Heart right ventricle (tissue), 16 donors: Measurements from ENCODE around the gene MGST3. TPM values are rescaled to one million over a fixed set of nuclear protein-coding genes. Genes with fewer than 3 reads are reported as not detected.
A peak's percentile ranks its signal among the peaks of the same experiment; 100 is the strongest.
"Not testable (repeated sequence)": the region's sequence is repeated elsewhere in the genome, so short reads cannot be mapped to it uniquely, and the experiment has no call there.

Experiments
- ATAC-seq, 8 donors: fragments of 200-7000 bp; cut with Tn5 transposase; one replicate each; pipeline ENCODE4 v1.9.1; 2020; ENCODE audit warnings: mild to moderate bottlenecking in 8 of 8, moderate library complexity in 8 of 8, moderate number of reproducible peaks in 1 of 8
- DNase-seq, 2 donors: peaks; one replicate each; pipeline ENCODE4 v3.0.0-alpha.2; 2020
- H3K27ac ChIP-seq, 10 donors: fragments of 200-600 bp; sonication (generic) in 2 of 10; one replicate each; pipeline versions ENCODE4 v1.5.0 to v1.8.0; 2020 to 2022; ENCODE audit warnings: mild to moderate bottlenecking in 3 of 10
- H3K27me3 ChIP-seq, 7 donors: fragments of 200-600 bp; one replicate each; pipeline ENCODE4 v1.8.0; 2021 to 2022; ENCODE audit warnings: mild to moderate bottlenecking in 2 of 7
- H3K36me3 ChIP-seq, 9 donors: fragments of 200-600 bp; sonication (generic) in 1 of 9; one replicate each; pipeline versions ENCODE4 v1.5.0 to v1.8.0; 2020 to 2022; ENCODE audit warnings: mild to moderate bottlenecking in 2 of 9
- H3K4me1 ChIP-seq, 9 donors: fragments of 200-600 bp; sonication (generic) in 1 of 9; one replicate each; pipeline versions ENCODE4 v1.5.0 to v1.8.0; 2020 to 2022; ENCODE audit warnings: mild to moderate bottlenecking in 4 of 9
- H3K4me3 ChIP-seq, 10 donors: fragments of 200-600 bp; sonication (generic) in 2 of 10; one replicate each; pipeline versions ENCODE4 v1.5.0 to v1.8.0; 2020 to 2022; ENCODE audit warnings: mild to moderate bottlenecking in 7 of 10, moderate library complexity in 2 of 10
- H3K9me3 ChIP-seq, 11 donors: fragments of 200-600 bp in 10 of 11; sonication (generic) in 2 of 11; one replicate each; pipeline versions ENCODE4 v1.5.0 to v1.8.0; 2013 to 2022; ENCODE audit warnings: mild to moderate bottlenecking in 2 of 11, control low read depth in 1 of 11, moderate library complexity in 1 of 11
- WGBS, 2 donors: extraction: QIAGEN DNeasy Blood & Tissue Kit; methylation state at CpG; one replicate each; pipeline ENCODE4 v1.1.7; 2013; ENCODE audit warnings: inconsistent platforms in 1 of 2; 5-methylcytosine and 5-hydroxymethylcytosine counted together
- intact Hi-C, 10 donors: fragments of 100-400 bp; cut with DNase I; formaldehyde crosslinking; loops; one replicate each; pipeline versions ENCODE4 v1.11.1 to v1.14.2; 2022
- polyA plus RNA-seq, 2 donors: library from polyadenylated mRNA; stranded (reverse); fragments of 200-250 nt; gene quantifications; one replicate each; pipeline ENCODE4 v1.2.3, GENCODE V29; 2013
- total RNA-seq, 10 donors: library from RNA; stranded (reverse); fragmentation: NEBNext Ultra II Directional in 3 of 10; extraction: Animal tissue kit (Norgen Biotek cat#: 25700) in 3 of 10; gene quantifications; one replicate each; pipeline versions ENCODE4 v1.2.1 to v1.2.4, GENCODE V29; 2021 to 2023
- TF ChIP-seq, protein P1 (sequence below), 9 donors: fragments of 200-600 bp; sonication (generic) in 2 of 9; IDR thresholded peaks; one replicate each; pipeline versions ENCODE4 v1.5.0 to v1.8.0; 2021 to 2022; ENCODE audit warnings: antibody characterized with exemption in 9 of 9, mild to moderate bottlenecking in 5 of 9, moderate library complexity in 1 of 9
- donor health status: Arrhythmogenic right ventricular cardiomyopathy.
- donor health status: ischemic (EF 13 %, LVEDD 7.1; RV severe dilation, severe dysfunction).
- donor health status: healthy with polysubstance abuse.
- donor health status: DM: no; HTN: yes; CAD: no.
- donor health status: DM: no; HTN: no; CAD: no.
- donor health status: ischemic (EF 25% LVEDD 6.9; RV normal size, moderate dysfunction).
- donor health status: ischemic (EF 25% LVEDD 5.7; RV mildly dilated, moderate dysfunction).
- donor health status: healthy.
- donor health status: DM: yes; HTN: yes; CAD: no.
- donor health status: Ischemic cardiomyopathy.
- donor health status: ischemic (EF 35%, LVEDD 5.7; RV mildly dilated, moderate dysfunction).
- donor health status: nonischemic (EF 11% LVEDD 7.7; RV severe dilation, severe dysfunction).
- donor health status: DM: yes; HTN: yes; CAD: no.
- donor health status: PGD.
- donor health status: ischemic (EF 29% LVEDD 5.4; RV normal size, mild dysfunction).
- donor health status: nonischemic (EF 23%, LVEDD 6.1; RV moderate dilation, normal function).

MGST3 gene
- total and polyA plus RNA-seq, 12 donors = 425 to 1,002 (median 838) TPM

DNA sequence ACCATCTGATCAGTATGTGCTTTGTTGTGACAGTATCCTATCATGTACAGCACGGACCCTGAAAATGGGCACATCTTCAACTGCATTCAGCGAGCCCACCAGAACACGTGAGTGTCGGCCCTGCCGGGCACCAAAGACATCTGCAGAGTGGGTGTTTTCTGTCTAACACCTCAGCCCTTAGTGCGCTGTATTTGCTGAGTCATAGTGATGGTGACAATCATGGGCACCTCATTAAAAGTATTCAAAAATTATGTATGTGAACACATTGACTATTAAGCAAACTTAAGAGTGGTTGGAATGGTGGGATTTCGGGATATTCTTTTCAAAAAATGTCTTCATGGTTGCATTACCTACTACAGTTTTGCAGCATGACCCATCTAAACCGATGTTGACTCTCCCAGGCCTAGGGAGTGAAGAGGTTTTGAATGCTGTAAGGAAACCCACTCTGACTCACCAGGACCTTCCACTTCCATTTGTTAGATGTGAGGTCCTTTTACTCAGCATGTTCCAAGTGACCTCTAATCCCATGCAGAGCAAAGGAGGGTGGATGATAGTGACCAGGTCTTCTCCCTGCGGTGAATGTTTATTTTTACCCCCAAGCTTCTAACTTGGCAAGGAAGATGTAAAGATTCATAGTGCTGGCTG, 20.1 kb downstream of the MGST3 start:
- no peaks in the 10 kb centered on the region for H3K27me3 ChIP-seq
- ATAC-seq (no peak), DNase-seq (no peak)
- peak overlapping the region in 2 of 10 donors; percentile 8 to 9 for H3K27ac ChIP-seq
- WGBS, 2 donors = 90 to 96% methylated on average over 9 of the region's 9 CpGs
- intact Hi-C loops = no loop called here
- no peak overlapping the region for H3K4me3 ChIP-seq
- peaks cover 0 to 67% (median 42%) of the 10 kb centered on the region in 9 donors for H3K4me1 ChIP-seq
- TF ChIP-seq, protein P1, sequence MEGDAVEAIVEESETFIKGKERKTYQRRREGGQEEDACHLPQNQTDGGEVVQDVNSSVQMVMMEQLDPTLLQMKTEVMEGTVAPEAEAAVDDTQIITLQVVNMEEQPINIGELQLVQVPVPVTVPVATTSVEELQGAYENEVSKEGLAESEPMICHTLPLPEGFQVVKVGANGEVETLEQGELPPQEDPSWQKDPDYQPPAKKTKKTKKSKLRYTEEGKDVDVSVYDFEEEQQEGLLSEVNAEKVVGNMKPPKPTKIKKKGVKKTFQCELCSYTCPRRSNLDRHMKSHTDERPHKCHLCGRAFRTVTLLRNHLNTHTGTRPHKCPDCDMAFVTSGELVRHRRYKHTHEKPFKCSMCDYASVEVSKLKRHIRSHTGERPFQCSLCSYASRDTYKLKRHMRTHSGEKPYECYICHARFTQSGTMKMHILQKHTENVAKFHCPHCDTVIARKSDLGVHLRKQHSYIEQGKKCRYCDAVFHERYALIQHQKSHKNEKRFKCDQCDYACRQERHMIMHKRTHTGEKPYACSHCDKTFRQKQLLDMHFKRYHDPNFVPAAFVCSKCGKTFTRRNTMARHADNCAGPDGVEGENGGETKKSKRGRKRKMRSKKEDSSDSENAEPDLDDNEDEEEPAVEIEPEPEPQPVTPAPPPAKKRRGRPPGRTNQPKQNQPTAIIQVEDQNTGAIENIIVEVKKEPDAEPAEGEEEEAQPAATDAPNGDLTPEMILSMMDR (IDR thresholded peaks at IDR 0.05) = no peak
- no peaks in the 10 kb centered on the region for H3K9me3 ChIP-seq
- H3K36me3 ChIP-seq = peaks cover 0 to 83% (median 52%) of the 10 kb centered on the region in 9 donors

GRCh38 chr1:165658766-165659580, 27.9 kb downstream of the MGST3 start:
- intact Hi-C loops, H3K9me3 ChIP-seq, ATAC-seq, H3K27me3 ChIP-seq, H3K27ac ChIP-seq, H3K4me3 ChIP-seq, DNase-seq: not testable (repeated sequence)
- Histone ChIP-seq H3K36me3 (peaks cover 0 to 96% (median 35%) of the 10 kb centered on the region in 9 donors), H3K4me1 (peaks cover 0 to 14% (median 6%) of the 10 kb centered on the region in 9 donors)
- 93 to 96% methylated on average over 9 of the region's 9 CpGs for WGBS, 2 donors

- 54 to 74% methylated on average over 3 of the region's 3 CpGs for WGBS, 2 donors
- no peak for ATAC-seq
- Histone ChIP-seq H3K4me3 (no peak overlapping the region), H3K27ac (no peak overlapping the region), H3K27me3 (no peaks in the 10 kb centered on the region), H3K4me1 (peaks cover 0 to 14% (median 6%) of the 10 kb centered on the region in 9 donors), H3K9me3 (no peaks in the 10 kb centered on the region), H3K36me3 (peaks cover 0 to 96% (median 32%) of the 10 kb centered on the region in 9 donors)
- intact Hi-C loops = no loop called here
- no peak for DNase-seq
- TF ChIP-seq, protein P1 (IDR thresholded peaks at IDR 0.05) = no peak
Observed at GRCh38 chr1:165659581-165659895, 28.5 kb downstream of the MGST3 start.

- Histone ChIP-seq H3K4me3 (no peak overlapping the region), H3K9me3 (no peaks in the 10 kb centered on the region), H3K36me3 (peaks cover 0 to 96% (median 18%) of the 10 kb centered on the region in 9 donors), H3K4me1 (peaks cover 0 to 22% (median 9%) of the 10 kb centered on the region in 9 donors), H3K27me3 (no peaks in the 10 kb centered on the region), H3K27ac (peak overlapping the region in 2 of 10 donors; percentile 1 to 33)
- DNase-seq = no peak
- ATAC-seq = peak in 1 of 8 donors; percentile 32
- WGBS, 2 donors = 72 to 78% methylated on average over 2 of the region's 2 CpGs
- TF ChIP-seq, protein P1 (IDR thresholded peaks at IDR 0.05) = no peak
- intact Hi-C loops = loop anchor here in 1 of 10 donors (10.0 kb wide), 1 partner anchor 57 kb away; no protein-coding TSS in a partner anchor
Observed at GRCh38 chr1:165661703-165662102, 30.7 kb downstream of the MGST3 start.
